PC-3 (cell line): ENCODE results near the gene ZNF679. TPM values are rescaled to one million over a fixed set of nuclear protein-coding genes. Genes with fewer than 3 reads are reported as not detected.

Source experiments
- ATAC-seq: fragments of 200-7000 bp; cut with Tn5 transposase; 2 replicates; pipeline ENCODE4 v1.9.1; 2020; ENCODE audit warnings: mild to moderate bottlenecking, moderate library complexity
- BruUV-seq: library from RNA; stranded (reverse); fragments of 400-500 nt; replicated peaks from 2 replicates; lab custom pipeline; 2021; lab: Mats Ljungman, UMichigan
- CTCF ChIA-PET: fragments of 300-600 bp; sonication (Branson Sonifier 250); formaldehyde crosslinking; loops from one replicate; lab custom pipeline; 2022; ENCODE audit warnings: antibody characterized with exemption; lab: Charles Lee
- POLR2A ChIA-PET: fragments of 300-600 bp; sonication (Branson Sonifier 250); formaldehyde crosslinking; loops from one replicate; lab custom pipeline; 2022; ENCODE audit warnings: antibody characterized with exemption; ENCODE audit not compliant: unreplicated experiment; lab: Charles Lee
- DNase-seq: peaks from one replicate; pipeline ENCODE4 v3.0.0-alpha.2; 2015
- H2AFZ ChIP-seq: fragments of 300-600 bp; sonication (generic); 2 replicates; pipeline ENCODE4 v1.6.0; 2016; ENCODE audit warnings: antibody characterized with exemption, low read length
- H3F3A ChIP-seq: fragments of 300-600 bp; sonication (generic); one replicate; pipeline ENCODE4 v1.6.0; 2017; ENCODE audit warnings: antibody characterized with exemption, low read length, control low read depth, mild to moderate bottlenecking; ENCODE audit not compliant: unreplicated experiment
- H3K27ac ChIP-seq: fragments of 300-600 bp; sonication (generic); 2 replicates; pipeline ENCODE4 v1.5.1; 2016; ENCODE audit warnings: mild to moderate bottlenecking, low read length
- H3K27me3 ChIP-seq: fragments of 300-600 bp; sonication (generic); 2 replicates; pipeline ENCODE4 v1.6.1; 2016; ENCODE audit warnings: low read length, mixed read lengths
- H3K36me3 ChIP-seq: fragments of 300-600 bp; sonication (generic); 2 replicates; pipeline ENCODE4 v1.6.1; 2016; ENCODE audit warnings: low read depth, mixed run types, low read length, mixed read lengths
- H3K4me1 ChIP-seq: fragments of 300-600 bp; sonication (generic); 2 replicates; pipeline ENCODE4 v1.5.1; 2016; ENCODE audit warnings: low read length; ENCODE audit not compliant: insufficient read depth
- H3K4me2 ChIP-seq: fragments of 300-600 bp; sonication (generic); 2 replicates; pipeline ENCODE4 v1.6.0; 2016; ENCODE audit warnings: low read length
- H3K4me3 ChIP-seq: fragments of 300-600 bp; sonication (generic); 2 replicates; pipeline ENCODE4 v1.5.1; 2016; ENCODE audit warnings: mild to moderate bottlenecking, low read length, mixed read lengths
- H3K79me2 ChIP-seq: fragments of 300-600 bp; sonication (generic); 2 replicates; pipeline ENCODE4 v1.6.1; 2017; ENCODE audit warnings: low read length, mixed read lengths
- H3K9ac ChIP-seq: fragments of 300-600 bp; sonication (generic); 2 replicates; pipeline ENCODE4 v1.6.0; 2016; ENCODE audit warnings: mild to moderate bottlenecking, low read length
- H3K9me2 ChIP-seq: fragments of 300-600 bp; sonication (generic); replicated peaks from 2 replicates; pipeline ENCODE4 v1.6.1; 2016; ENCODE audit warnings: mixed run types, low read length, mixed read lengths
- H3K9me3 ChIP-seq: fragments of 300-600 bp; sonication (generic); 2 replicates; pipeline ENCODE4 v1.6.1; 2016; ENCODE audit warnings: low read length, mixed read lengths
- H4K20me1 ChIP-seq: fragments of 300-600 bp; sonication (generic); 2 replicates; pipeline ENCODE4 v1.6.1; 2016; ENCODE audit warnings: low read length, mixed read lengths
- CTCF ChIP-seq: fragments of 300-600 bp; sonication (generic); conservative IDR thresholded peaks from 2 replicates; pipeline ENCODE4 v1.5.1; 2017; ENCODE audit warnings: antibody characterized with exemption, low read depth, mild to moderate bottlenecking, low read length
- EZH2 ChIP-seq: fragments of 300-600 bp; sonication (generic); IDR thresholded peaks from one replicate; pipeline ENCODE4 v1.6.1; 2017; ENCODE audit warnings: antibody characterized with exemption, mild to moderate bottlenecking, low read length; ENCODE audit not compliant: unreplicated experiment
- EZH2phosphoT487 ChIP-seq: fragments of 300-600 bp; sonication (generic); IDR thresholded peaks from 2 replicates; pipeline ENCODE4 v1.6.1; 2018; ENCODE audit warnings: mild to moderate bottlenecking, antibody characterized with exemption, low read length, borderline replicate concordance
- intact Hi-C: fragments of 100-400 bp; cut with micrococcal nuclease; formaldehyde crosslinking; loops from 2 replicates; pipeline ENCODE4 v1.9.0; 2023
- total RNA-seq: library from RNA; depleted of rRNA; stranded (reverse); fragments of >200 nt; gene quantifications from 2 replicates; pipeline ENCODE4 v1.2.3, GENCODE V29; 2014

The ZNF679 gene
- total RNA-seq, 1 experiment from 2014 or later, result not detected

- Histone ChIP-seq H3K9me2 (no peaks in the 10 kb centered on the region), H2AFZ (no peak overlapping the region), H3K27me3 (no peaks in the 10 kb centered on the region), H3K4me3 (no peak overlapping the region), H3K4me2 (no peak overlapping the region), H4K20me1 (no peaks in the 10 kb centered on the region), H3F3A (no peaks in the 10 kb centered on the region), H3K9ac (no peak overlapping the region), H3K79me2 (no peaks in the 10 kb centered on the region), H3K4me1 (no peaks in the 10 kb centered on the region), H3K9me3 (0 out of 2 replicates have a peak, but pooled peaks cover 5% of the 10 kb centered on the region), H3K36me3 (no peaks in the 10 kb centered on the region), H3K27ac (no peak overlapping the region)
- no peak for TF ChIP-seq EZH2phosphoT487
- POLR2A ChIA-PET, result no interaction called here
- ATAC-seq, result no peak
- CTCF ChIA-PET, result no interaction called here
- intact Hi-C loops, result no loop called here
- DNase-seq, result no peak
- no TSS peak for BruUV-seq
Observed at GRCh38 chr7:64184376-64184775, 43.9 kb upstream of the ZNF679 start.

- POLR2A ChIA-PET, result no interaction called here
- intact Hi-C loops, result no loop called here
- BruUV-seq, result no TSS peak
- no peak overlapping the region for H2AFZ ChIP-seq
- DNase-seq (no peak), ATAC-seq (no peak)
- no peaks in the 10 kb centered on the region for H3K36me3 ChIP-seq
- H3K27me3 ChIP-seq, result no peaks in the 10 kb centered on the region
- H3K4me3 ChIP-seq, result no peak overlapping the region
- no peaks in the 10 kb centered on the region for H3K9me3 ChIP-seq
- H3K4me2 ChIP-seq, result no peak overlapping the region
- no peak overlapping the region for H3K27ac ChIP-seq
- no peaks in the 10 kb centered on the region for H4K20me1 ChIP-seq
- CTCF ChIA-PET, result no interaction called here
- H3K79me2 ChIP-seq, result no peaks in the 10 kb centered on the region
- no peaks in the 10 kb centered on the region for H3K9me2 ChIP-seq
- TF ChIP-seq CTCF (no peak), EZH2 (no peak), EZH2phosphoT487 (no peak)
- H3F3A ChIP-seq, result no peaks in the 10 kb centered on the region
- H3K4me1 ChIP-seq, result no peaks in the 10 kb centered on the region
- no peak overlapping the region for H3K9ac ChIP-seq
Observed at GRCh38 chr7:64187408-64187807, 40.9 kb upstream of the ZNF679 start.

GRCh38 chr7:64192148-64192704, 36.0 kb upstream of the ZNF679 start:
- TF ChIP-seq EZH2phosphoT487, result no peak
- no peak for TF ChIP-seq EZH2
- TF ChIP-seq CTCF, result no peak
- Histone ChIP-seq H3K4me2 (no peak overlapping the region), H3K9me2 (no peaks in the 10 kb centered on the region), H3K9me3 (peaks cover 15% of the 10 kb centered on the region), H2AFZ (no peak overlapping the region), H3K9ac (no peak overlapping the region), H3K27me3 (no peaks in the 10 kb centered on the region), H3K4me3 (no peak overlapping the region), H3K36me3 (no peaks in the 10 kb centered on the region), H3K27ac (no peak overlapping the region), H3K79me2 (no peaks in the 10 kb centered on the region), H3K4me1 (no peaks in the 10 kb centered on the region), H3F3A (no peaks in the 10 kb centered on the region), H4K20me1 (no peaks in the 10 kb centered on the region)
- DNase-seq (no peak), ATAC-seq (no peak)
- CTCF ChIA-PET, result no interaction called here
- intact Hi-C loops, result no loop called here
- BruUV-seq, result no TSS peak
- POLR2A ChIA-PET, result no interaction called here
